Measurements from ENCODE around the gene MCTP2.

The MCTP2 gene

DNA sequence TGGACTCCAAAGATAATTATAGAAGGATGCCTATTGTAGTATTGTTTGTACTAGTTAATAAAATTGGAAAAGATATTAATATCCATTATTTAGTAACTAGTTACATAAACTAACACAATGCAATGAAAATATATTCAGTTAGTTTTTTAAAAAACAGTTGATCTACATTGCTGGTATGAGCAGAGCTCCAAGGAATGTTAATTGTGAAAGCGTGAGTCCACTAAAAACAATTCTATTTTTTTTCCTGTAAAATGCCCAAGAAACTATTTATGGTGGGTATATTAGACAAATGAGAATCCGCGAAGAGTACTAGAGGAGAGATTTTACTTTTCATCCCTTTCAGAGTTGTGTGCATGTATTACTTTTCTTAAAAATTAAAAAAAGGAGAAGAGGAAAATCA is 104.3 kb downstream of the MCTP2 start:
- TF ChIP-seq, protein P1, sequence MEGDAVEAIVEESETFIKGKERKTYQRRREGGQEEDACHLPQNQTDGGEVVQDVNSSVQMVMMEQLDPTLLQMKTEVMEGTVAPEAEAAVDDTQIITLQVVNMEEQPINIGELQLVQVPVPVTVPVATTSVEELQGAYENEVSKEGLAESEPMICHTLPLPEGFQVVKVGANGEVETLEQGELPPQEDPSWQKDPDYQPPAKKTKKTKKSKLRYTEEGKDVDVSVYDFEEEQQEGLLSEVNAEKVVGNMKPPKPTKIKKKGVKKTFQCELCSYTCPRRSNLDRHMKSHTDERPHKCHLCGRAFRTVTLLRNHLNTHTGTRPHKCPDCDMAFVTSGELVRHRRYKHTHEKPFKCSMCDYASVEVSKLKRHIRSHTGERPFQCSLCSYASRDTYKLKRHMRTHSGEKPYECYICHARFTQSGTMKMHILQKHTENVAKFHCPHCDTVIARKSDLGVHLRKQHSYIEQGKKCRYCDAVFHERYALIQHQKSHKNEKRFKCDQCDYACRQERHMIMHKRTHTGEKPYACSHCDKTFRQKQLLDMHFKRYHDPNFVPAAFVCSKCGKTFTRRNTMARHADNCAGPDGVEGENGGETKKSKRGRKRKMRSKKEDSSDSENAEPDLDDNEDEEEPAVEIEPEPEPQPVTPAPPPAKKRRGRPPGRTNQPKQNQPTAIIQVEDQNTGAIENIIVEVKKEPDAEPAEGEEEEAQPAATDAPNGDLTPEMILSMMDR (IDR thresholded peaks at IDR 0.05; ENCODE audit: insufficient read depth, low read length, missing control alignments): no peak
- no peak overlapping the region for H3K4me3 ChIP-seq (ENCODE audit: low read depth, low read length)
- CTCF ChIA-PET: interaction anchor here (1.7 to 6.5 kb wide), 3 partner anchors 12 to 172 kb away, joined by 4 to 49 read pairs (median 40); no protein-coding TSS in a partner anchor
- POLR2A ChIA-PET: no interaction called here
- no peak for DNase-seq (ENCODE audit: low read depth, low spot score)

DNA sequence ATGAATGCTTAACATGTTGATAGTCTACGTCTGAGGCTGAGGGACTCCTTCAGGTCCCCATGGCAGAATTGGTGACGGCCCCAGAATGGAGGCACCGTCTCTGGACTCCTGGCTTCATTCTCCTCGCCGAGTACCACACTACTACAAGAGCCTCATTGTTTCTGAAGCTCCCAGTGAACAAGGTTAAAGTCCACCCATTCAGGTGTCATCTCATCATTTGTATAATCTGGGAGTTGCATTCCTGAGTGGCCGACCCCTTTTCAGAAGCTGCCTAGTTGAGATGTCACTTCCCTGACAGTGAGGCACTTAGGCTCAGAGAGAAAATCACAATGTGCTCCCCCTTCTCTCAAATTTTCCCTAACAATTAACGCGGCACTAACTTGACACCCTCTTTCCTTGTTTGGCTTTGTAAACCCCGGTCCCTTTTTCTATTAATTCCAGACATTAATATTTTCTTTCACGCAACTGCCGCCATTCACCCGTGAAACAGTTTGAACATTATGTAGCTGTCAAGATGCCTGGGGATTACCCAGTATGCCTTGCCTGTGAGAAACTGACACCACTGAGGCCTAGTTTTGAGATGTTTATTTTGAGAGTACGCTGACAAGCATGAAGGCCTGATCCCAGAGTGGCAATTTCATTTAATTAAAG is 105.6 kb downstream of the MCTP2 start:
- CTCF ChIA-PET: interaction anchor here (1.2 to 7.8 kb wide), 2 partner anchors 12 to 172 kb away, joined by 3 to 70 read pairs; no protein-coding TSS in a partner anchor
- DNase-seq (ENCODE audit: low read depth, low spot score): no peak

DNA sequence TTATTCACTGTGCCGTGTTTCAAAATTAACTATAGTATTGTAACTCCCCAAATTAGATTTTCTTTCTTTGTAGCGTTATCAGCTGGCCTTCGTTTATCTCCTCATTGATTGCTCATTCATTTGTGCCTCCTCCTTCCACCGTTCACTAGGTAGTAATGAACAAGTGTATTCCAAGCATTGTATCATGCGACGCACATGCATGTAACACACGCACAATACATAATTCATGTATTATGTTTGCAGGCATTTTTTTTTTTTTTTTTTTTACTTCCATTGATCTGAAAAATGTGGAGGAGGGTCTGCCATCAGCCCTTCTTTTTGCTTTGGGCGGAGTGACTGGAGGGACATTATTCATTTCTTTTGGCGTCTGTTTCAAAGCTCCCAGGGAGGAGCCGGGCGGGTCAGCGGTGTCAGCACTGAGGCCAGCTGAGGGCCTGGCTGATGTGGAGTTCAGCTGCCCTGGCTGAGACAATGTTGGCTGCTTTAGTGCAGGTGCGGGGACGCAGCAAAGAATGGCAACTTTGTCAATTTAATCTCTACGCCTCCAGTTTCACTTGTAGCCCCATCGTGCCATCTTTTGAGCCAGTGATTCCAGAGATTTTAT is 107.0 kb downstream of the MCTP2 start:
- no peak for DNase-seq (ENCODE audit: low read depth, low spot score)
- ChIA-PET POLR2A (no interaction called here), CTCF (interaction anchor here (0.9 to 7.8 kb wide), 2 partner anchors 13 to 175 kb away, joined by 4 to 70 read pairs; no protein-coding TSS in a partner anchor)
- H3K4me3 ChIP-seq (ENCODE audit: low read depth, low read length): no peak overlapping the region
- TF ChIP-seq, protein P1 (IDR thresholded peaks at IDR 0.05; ENCODE audit: insufficient read depth, low read length, missing control alignments): no peak

More for the DNA sequence above, 105.6 kb downstream of the MCTP2 start:
- POLR2A ChIA-PET: no interaction called here
- TF ChIP-seq, protein P1 (IDR thresholded peaks at IDR 0.05; ENCODE audit: insufficient read depth, low read length, missing control alignments): no peak
- no peak overlapping the region for H3K4me3 ChIP-seq (ENCODE audit: low read depth, low read length)

DNA sequence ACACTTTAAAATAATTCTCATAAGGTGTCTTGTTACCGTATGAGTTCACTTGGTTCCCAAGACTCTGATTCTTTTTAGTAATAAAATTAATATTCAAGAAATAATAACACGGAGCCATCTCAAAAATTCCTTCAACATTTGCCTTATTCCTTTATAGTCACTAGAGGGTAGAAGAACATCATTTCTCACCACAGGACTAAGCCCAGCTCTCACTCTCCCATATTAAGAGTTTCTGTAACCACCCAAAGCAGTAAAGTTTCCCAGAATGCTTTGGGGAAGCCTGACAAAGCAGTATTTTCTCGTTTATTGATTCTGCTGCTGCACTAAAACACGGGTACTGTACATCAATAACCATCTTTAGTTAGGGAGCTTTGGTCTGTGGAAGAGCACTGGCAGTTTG is 114.9 kb downstream of the MCTP2 start:
- TF ChIP-seq, protein P1 (IDR thresholded peaks at IDR 0.05; ENCODE audit: insufficient read depth, low read length, missing control alignments): no peak
- CTCF ChIA-PET: interaction anchor here (0.9 to 1.5 kb wide), 3 partner anchors 12 to 19 kb away, joined by 3 to 4 read pairs (median 4); no protein-coding TSS in a partner anchor
- DNase-seq (ENCODE audit: low read depth, low spot score): no peak
- H3K4me3 ChIP-seq (ENCODE audit: low read depth, low read length): no peak overlapping the region
- POLR2A ChIA-PET: no interaction called here

DNA sequence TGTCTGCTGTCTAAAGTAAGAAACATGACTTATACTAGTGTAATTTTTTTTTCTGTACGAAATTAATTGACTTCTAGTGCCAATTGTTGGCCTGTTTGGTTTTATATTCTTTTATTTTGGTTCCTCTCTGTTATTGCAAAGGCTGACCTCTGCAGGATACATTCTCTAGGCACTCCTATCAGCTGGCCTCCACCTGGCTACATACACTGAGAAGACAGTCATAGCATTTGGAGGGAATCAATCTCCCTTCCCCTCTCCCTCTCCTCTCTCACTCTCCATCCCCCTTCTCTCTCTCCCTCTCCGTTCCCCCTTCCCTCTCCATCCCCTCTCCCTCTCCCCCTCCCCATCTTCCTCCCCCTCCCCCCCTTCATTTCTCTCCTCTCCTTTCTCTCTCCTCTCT is 116.7 kb downstream of the MCTP2 start:
- TF ChIP-seq, protein P1 (IDR thresholded peaks at IDR 0.05; ENCODE audit: insufficient read depth, low read length, missing control alignments): no peak
- ChIA-PET CTCF (no interaction called here), POLR2A (no interaction called here)
- no peak overlapping the region for H3K4me3 ChIP-seq (ENCODE audit: low read depth, low read length)
- no peak for DNase-seq (ENCODE audit: low read depth, low spot score)

DNA sequence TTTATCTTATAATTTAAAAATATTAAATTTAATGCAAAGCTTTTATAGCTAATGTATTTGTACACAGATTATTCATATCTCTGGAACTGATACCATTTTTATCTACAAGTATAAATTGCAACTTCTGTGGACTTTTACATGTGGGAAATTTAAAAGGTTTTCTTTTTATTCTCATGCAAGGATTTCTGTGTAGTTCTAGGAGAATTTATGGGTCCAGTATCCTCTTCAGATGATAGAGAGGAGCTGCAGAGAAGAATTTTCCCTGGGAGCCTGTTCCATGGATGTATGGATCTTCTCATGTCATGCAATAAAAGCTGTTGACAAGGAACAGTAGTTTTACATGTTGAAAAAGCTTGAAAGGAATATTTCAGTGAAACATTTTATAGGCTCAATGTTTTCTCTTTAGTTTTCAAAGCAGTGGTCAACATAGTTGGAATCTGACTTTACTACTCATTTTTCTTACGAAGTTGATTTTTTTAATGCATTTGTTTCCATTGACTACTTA is 119.7 kb downstream of the MCTP2 start:
- no peak for DNase-seq (ENCODE audit: low read depth, low spot score)
- no peak overlapping the region for H3K4me3 ChIP-seq (ENCODE audit: low read depth, low read length)
- TF ChIP-seq, protein P1 (IDR thresholded peaks at IDR 0.05; ENCODE audit: insufficient read depth, low read length, missing control alignments): no peak
- POLR2A ChIA-PET: no interaction called here
- CTCF ChIA-PET: interaction anchor here (1.1 to 1.8 kb wide), 2 partner anchors 16 to 27 kb away, joined by 3 to 4 read pairs; no protein-coding TSS in a partner anchor

Data from AG04449 (cell line).